Activated naive CD8-positive, alpha-beta T cell treated with anti-CD3 and anti-CD28 coated beads, Interleukin-2, amount 10 ng/mL, durations not matched to agents 7 days and 5 days (primary cell): ENCODE results near the gene CAPN10. TPM values are rescaled to one million over a fixed set of nuclear protein-coding genes. Genes with fewer than 3 reads are reported as not detected.

Experiments used
- ATAC-seq: fragments of 150-1000 bp; cut with Tn5 transposase; one replicate; pipeline ENCODE4 v1.10.0; 2021; ENCODE audit warnings: low read depth, moderate library complexity
- POLR2A ChIA-PET: fragments of 350-600 bp; sonication (Branson Sonifier 250); formaldehyde crosslinking; loops from one replicate; lab custom pipeline; 2021; ENCODE audit warnings: antibody characterized with exemption; lab: Charles Lee
- DNase-seq: peaks from one replicate; pipeline ENCODE4 v3.0.0; 2021
- H3K27ac Mint-ChIP-seq: one replicate; pipeline ENCODE4 v1.8.0; 2022; ENCODE audit warnings: mild to moderate bottlenecking, mixed read lengths
- H3K27me3 Mint-ChIP-seq: one replicate; pipeline ENCODE4 v1.8.0; 2022; ENCODE audit warnings: mild to moderate bottlenecking, moderate library complexity, mixed read lengths
- H3K36me3 Mint-ChIP-seq: one replicate; pipeline ENCODE4 v1.8.0; 2021; ENCODE audit warnings: mild to moderate bottlenecking, mixed read lengths
- H3K4me1 Mint-ChIP-seq: one replicate; pipeline ENCODE4 v1.8.0; 2021; ENCODE audit warnings: mixed read lengths
- H3K4me3 Mint-ChIP-seq: one replicate; pipeline ENCODE4 v1.8.0; 2022; ENCODE audit warnings: mild to moderate bottlenecking, moderate library complexity, mixed read lengths
- H3K9me3 Mint-ChIP-seq: one replicate; pipeline ENCODE4 v1.8.0; 2021; ENCODE audit warnings: mixed read lengths
- total RNA-seq, 2 experiments: library from RNA; stranded (reverse); gene quantifications; one replicate each; pipeline ENCODE4 v1.2.3, GENCODE V29; 2021

CAPN10 gene
- total RNA-seq, 2 experiments from 2014 or later = 72.3 to 74.2 TPM

GRCh38 chr2:240624011-240624949, 37.7 kb downstream of the CAPN10 start:
- H3K27ac Mint-ChIP-seq = peak overlapping the region; percentile 100
- POLR2A ChIA-PET = interaction anchor here (0.6 to 4.9 kb wide), 10 partner anchors 7 to 63 kb away, joined by 3 to 61 read pairs (median 6); partner anchors contain the start of gene CAPN10
- H3K27me3 Mint-ChIP-seq = no peaks in the 10 kb centered on the region
- no peaks in the 10 kb centered on the region for H3K9me3 Mint-ChIP-seq
- peak overlapping the region; percentile 83 for H3K4me3 Mint-ChIP-seq
- ATAC-seq = peak; percentile 2
- DNase-seq = peak; percentile 48
- peaks cover 54% of the 10 kb centered on the region for H3K4me1 Mint-ChIP-seq
- peaks cover 3% of the 10 kb centered on the region for H3K36me3 Mint-ChIP-seq

- peak within 1 kb of the TSS; percentile 83 for H3K4me3 Mint-ChIP-seq
- peak; percentile 82 for DNase-seq
- no peaks in the 10 kb centered on the region for H3K27me3 Mint-ChIP-seq
- peak; percentile 59 for ATAC-seq
- H3K36me3 Mint-ChIP-seq = peaks cover 3% of the 10 kb centered on the region
- H3K4me1 Mint-ChIP-seq = peaks cover 49% of the 10 kb centered on the region
- no peaks in the 10 kb centered on the region for H3K9me3 Mint-ChIP-seq
- H3K27ac Mint-ChIP-seq = peak within 1 kb of the TSS; percentile 100
- POLR2A ChIA-PET = interaction anchor here (0.8 to 4.9 kb wide), 9 partner anchors 8 to 64 kb away, joined by 3 to 48 read pairs (median 5); partner anchors contain the start of gene CAPN10
Observed at GRCh38 chr2:240624950-240625621, 38.6 kb downstream of the CAPN10 start, which contains the start of gene GPR35. Gene GPR35, plus strand, starts transcription at chr2:240625480. Its CDS starts 4,473 bp downstream, at chr2:240629953.

- ATAC-seq = peak; percentile 28
Observed at GRCh38 chr2:240626531-240627300, 40.2 kb downstream of the CAPN10 start.

GRCh38 chr2:240627736-240628506, 41.4 kb downstream of the CAPN10 start:
- Mint-ChIP-seq H3K27ac (no peak overlapping the region), H3K4me1 (peaks cover 30% of the 10 kb centered on the region), H3K9me3 (peaks cover 9% of the 10 kb centered on the region), H3K27me3 (no peaks in the 10 kb centered on the region), H3K4me3 (no peak overlapping the region), H3K36me3 (peaks cover 22% of the 10 kb centered on the region)
- DNase-seq = no peak
- POLR2A ChIA-PET = interaction anchor here (1.6 to 1.9 kb wide), 2 partner anchors 15 to 42 kb away, joined by 7 to 9 read pairs; partner anchors contain the start of gene CAPN10
- no peak for ATAC-seq

More at GRCh38 chr2:240626531-240627300, 40.2 kb downstream of the CAPN10 start:
- POLR2A ChIA-PET = interaction anchor here (0.7 to 1.9 kb wide), 7 partner anchors 12 to 62 kb away, joined by 3 to 9 read pairs (median 3); partner anchors contain the start of gene CAPN10
- H3K27ac Mint-ChIP-seq = peak overlapping the region; percentile 87
- peaks cover 39% of the 10 kb centered on the region for H3K4me1 Mint-ChIP-seq
- H3K27me3 Mint-ChIP-seq = no peaks in the 10 kb centered on the region
- DNase-seq = peak; percentile 63
- H3K4me3 Mint-ChIP-seq = peak overlapping the region; percentile 77
- peaks cover 10% of the 10 kb centered on the region for H3K36me3 Mint-ChIP-seq
- H3K9me3 Mint-ChIP-seq = peaks cover 1% of the 10 kb centered on the region

GRCh38 chr2:240628507-240628807, 41.9 kb downstream of the CAPN10 start:
- no peaks in the 10 kb centered on the region for H3K27me3 Mint-ChIP-seq
- H3K36me3 Mint-ChIP-seq = peaks cover 26% of the 10 kb centered on the region
- peaks cover 25% of the 10 kb centered on the region for H3K4me1 Mint-ChIP-seq
- peaks cover 14% of the 10 kb centered on the region for H3K9me3 Mint-ChIP-seq
- H3K27ac Mint-ChIP-seq = no peak overlapping the region
- POLR2A ChIA-PET = no interaction called here
- H3K4me3 Mint-ChIP-seq = no peak overlapping the region
- ATAC-seq = no peak
- no peak for DNase-seq

- Mint-ChIP-seq H3K4me3 (no peak overlapping the region), H3K36me3 (peaks cover 29% of the 10 kb centered on the region)
- POLR2A ChIA-PET = no interaction called here
Observed at GRCh38 chr2:240628808-240629618, 42.5 kb downstream of the CAPN10 start.

GRCh38 chr2:240629619-240629967, 43.1 kb downstream of the CAPN10 start:
- H3K36me3 Mint-ChIP-seq = peaks cover 34% of the 10 kb centered on the region
- peaks cover 20% of the 10 kb centered on the region for H3K4me1 Mint-ChIP-seq
- no peak overlapping the region for H3K4me3 Mint-ChIP-seq
- POLR2A ChIA-PET = no interaction called here
- H3K9me3 Mint-ChIP-seq = peaks cover 21% of the 10 kb centered on the region
- H3K27ac Mint-ChIP-seq = no peak overlapping the region
- ATAC-seq (no peak), DNase-seq (no peak)
- H3K27me3 Mint-ChIP-seq = no peaks in the 10 kb centered on the region

More at GRCh38 chr2:240628808-240629618, 42.5 kb downstream of the CAPN10 start:
- Mint-ChIP-seq H3K27me3 (no peaks in the 10 kb centered on the region), H3K4me1 (peaks cover 24% of the 10 kb centered on the region), H3K27ac (no peak overlapping the region), H3K9me3 (peaks cover 17% of the 10 kb centered on the region)
- ATAC-seq (no peak), DNase-seq (peak; percentile 29)

- ATAC-seq = no peak
- peaks cover 14% of the 10 kb centered on the region for H3K4me1 Mint-ChIP-seq
- H3K27ac Mint-ChIP-seq = no peak overlapping the region
- no peaks in the 10 kb centered on the region for H3K27me3 Mint-ChIP-seq
- H3K4me3 Mint-ChIP-seq = no peak overlapping the region
- DNase-seq = no peak
- H3K36me3 Mint-ChIP-seq = peaks cover 37% of the 10 kb centered on the region
- POLR2A ChIA-PET = no interaction called here
- H3K9me3 Mint-ChIP-seq = peaks cover 26% of the 10 kb centered on the region
Observed at GRCh38 chr2:240629968-240630770, 43.6 kb downstream of the CAPN10 start.

- Mint-ChIP-seq H3K27me3 (no peaks in the 10 kb centered on the region), H3K4me3 (no peak overlapping the region), H3K9me3 (peaks cover 26% of the 10 kb centered on the region), H3K36me3 (peaks cover 37% of the 10 kb centered on the region), H3K4me1 (peaks cover 10% of the 10 kb centered on the region), H3K27ac (no peak overlapping the region)
- DNase-seq (no peak), ATAC-seq (no peak)
- POLR2A ChIA-PET = no interaction called here
Observed at GRCh38 chr2:240630771-240631547, 44.4 kb downstream of the CAPN10 start.

GRCh38 chr2:240631548-240632305, 45.2 kb downstream of the CAPN10 start:
- Mint-ChIP-seq H3K27ac (no peak overlapping the region), H3K36me3 (peaks cover 37% of the 10 kb centered on the region), H3K4me1 (peaks cover 7% of the 10 kb centered on the region), H3K27me3 (no peaks in the 10 kb centered on the region), H3K9me3 (peaks cover 26% of the 10 kb centered on the region), H3K4me3 (no peak overlapping the region)
- no peak for ATAC-seq
- POLR2A ChIA-PET = no interaction called here
- no peak for DNase-seq
